Hypothalamus (tissue), 51 donors: ENCODE data around the gene DAO.

Experiments
- DNase-seq, 51 donors: peaks; one replicate each; lab custom pipeline; 2025; lab: John Stamatoyannopoulos, UW

The DAO gene

DNA sequence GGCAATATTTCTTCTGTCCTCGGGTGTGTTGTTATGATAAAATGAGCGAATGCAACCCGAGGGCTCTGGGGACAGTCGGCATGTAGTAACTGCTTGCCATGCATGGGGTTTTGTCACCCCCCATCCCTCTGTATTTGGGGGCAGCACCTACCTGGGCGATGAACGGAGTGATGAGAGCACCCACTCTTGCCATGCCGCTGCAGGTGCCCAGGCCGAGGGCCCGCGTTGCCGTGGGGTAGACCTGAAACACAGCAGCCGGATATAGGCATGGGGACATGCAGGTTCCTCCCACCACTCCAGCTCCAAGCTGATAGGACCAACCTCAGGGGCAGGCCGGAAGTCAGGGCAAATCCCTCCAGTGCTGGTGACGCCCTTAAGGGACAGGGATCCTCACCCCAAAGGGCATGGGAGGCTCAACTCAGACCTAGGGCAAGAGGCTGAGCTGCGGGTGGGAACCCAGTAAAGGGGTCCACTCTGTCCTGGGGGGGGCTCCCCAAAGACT, 35.8 kb downstream of the DAO start:
- no peak for DNase-seq

DNA sequence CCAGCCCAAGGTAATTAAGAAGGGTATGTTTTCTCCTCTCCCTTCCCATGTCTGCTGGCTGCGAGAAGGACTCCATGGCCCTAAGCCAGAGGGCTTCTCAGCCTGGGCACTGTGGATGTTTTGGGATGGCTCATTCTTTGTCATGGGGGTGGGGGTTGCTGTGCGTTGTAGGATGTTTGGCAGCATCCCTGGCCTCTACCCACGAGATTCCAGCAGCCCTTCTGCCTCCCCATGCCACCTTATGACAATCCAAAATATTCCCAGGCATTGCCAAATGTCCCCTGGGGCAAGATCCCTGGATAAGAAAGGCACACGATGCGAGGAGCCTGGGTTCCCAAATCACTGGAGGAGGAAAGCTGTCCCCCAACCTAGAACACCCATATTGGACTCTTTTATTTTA, 36.4 kb downstream of the DAO start:
- no peak for DNase-seq

DNA sequence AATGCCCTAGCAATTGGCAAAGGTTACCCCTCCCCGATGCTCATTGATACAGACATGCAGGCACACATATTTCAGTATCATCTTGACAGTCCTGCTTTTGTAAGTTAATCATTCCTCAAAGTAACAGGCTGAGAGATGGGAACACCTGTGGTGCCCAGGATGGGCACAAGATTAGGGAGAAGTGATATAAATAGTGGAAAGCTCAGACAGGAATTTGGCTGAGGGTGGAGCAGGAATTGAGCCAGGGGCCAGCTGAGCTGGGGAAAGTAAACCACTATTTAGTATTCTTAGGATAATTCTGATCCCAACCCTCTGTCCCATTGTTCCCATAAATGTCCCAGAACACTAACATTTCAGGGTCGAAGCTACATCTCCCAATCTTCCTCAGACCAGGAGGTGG, 38.3 kb downstream of the DAO start:
- no peak for DNase-seq

DNA sequence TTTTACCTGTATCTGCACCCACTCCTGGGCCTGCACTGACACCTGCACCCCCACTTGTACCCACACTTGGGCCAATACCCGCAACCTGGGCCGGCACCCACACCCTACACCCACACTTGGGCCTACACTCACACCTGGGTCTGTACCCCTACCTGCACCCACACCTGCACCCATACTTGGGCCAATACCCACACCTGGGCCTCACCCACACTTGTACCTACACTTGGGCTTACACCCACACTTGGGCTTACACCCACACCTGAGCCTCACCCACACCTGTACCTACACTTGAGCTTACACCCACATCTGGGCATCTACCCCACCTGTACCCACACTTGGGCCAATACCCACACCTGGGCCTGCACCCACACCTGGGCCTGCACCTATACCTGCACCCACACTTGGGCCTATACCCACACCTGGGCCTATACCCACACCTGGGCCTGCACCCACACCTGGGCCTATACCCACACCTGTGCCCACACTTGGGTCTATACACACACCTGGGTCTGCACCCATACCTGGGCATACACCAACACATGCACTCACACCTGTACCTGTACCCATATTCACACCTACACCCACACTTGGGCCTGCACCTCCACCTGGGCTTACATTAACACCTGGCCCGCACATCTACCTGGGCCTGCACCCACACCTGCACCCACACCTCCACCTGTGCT, 39.2 kb downstream of the DAO start:
- no peak for DNase-seq

DNA sequence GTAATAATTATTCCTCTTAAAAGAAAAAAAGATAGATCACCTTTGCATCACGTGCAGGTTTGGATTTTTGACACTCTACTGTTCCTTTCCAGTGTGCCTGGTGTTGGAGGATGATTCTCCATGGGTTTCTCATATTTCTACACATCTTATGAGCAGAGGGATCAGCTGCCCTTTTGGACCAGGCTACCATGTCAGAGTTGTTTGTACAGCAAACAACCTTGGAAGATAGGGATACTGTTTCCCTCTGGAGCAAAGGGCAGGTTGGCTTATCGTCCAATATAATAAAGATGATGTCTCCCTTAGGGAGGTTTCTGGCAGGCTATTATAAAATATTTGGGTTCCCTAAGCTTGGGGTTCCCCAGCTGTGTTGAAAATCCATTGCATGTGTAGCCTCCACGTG, 42.1 kb downstream of the DAO start:
- no peak for DNase-seq

DNA sequence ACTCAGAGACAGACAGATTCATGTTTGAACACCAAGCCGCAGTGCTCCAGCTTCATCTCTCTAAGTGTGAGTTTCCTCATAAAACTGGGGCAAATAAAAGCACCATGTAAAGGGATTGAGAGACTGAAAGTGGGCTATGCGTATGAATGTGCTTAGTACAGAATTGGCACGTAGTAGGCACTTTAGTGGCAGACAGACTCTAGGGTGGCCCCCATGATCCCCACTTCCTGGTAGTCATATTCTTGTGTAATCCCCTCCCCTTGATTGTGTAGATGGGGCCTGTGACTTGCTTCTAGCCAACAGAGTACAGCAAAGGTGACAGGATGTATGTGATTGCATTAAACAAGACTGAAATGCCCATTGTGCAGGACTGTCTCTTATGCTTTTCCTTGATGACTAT, 43.0 kb downstream of the DAO start:
- no peak for DNase-seq

DNA sequence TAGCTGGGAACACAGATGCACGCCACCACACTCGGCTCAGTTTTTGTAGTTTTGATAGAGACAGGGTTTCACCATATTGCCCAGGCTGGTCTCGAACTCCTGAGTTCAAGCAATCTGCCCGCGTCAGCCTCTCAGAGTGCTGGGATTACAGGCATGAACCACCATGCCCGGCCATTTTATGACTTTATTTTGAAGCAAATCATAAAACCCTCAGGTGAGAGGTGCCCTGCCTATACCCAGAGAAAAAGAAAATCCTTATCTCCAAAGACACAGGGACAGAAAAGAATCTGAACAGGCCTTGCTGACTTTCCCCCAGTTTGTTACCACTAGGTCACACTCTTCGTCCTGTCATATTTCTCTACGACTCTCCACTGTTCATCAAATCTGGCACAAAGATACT, 48.8 kb downstream of the DAO start:
- DNase-seq: no peak

DNA sequence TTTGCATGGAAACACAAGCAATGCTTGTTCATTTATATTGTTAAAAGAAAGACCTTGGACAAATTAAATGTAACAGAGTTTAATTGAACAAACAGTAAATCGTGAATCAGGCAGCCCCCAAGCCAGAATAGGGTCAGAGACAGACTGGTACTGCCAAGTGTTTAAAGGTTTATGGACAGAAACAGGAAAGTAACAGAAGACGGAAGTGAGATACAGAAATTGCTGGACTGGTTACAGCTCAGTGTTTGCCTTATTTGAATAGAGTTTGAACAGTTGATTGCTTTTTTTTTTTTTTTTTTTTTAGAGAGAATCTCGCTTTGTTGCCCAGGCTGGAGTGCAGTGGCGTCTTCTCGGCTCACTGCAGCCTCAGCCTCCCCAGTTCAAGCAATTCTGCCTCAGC, 50.3 kb downstream of the DAO start:
- DNase-seq: no peak

DNA sequence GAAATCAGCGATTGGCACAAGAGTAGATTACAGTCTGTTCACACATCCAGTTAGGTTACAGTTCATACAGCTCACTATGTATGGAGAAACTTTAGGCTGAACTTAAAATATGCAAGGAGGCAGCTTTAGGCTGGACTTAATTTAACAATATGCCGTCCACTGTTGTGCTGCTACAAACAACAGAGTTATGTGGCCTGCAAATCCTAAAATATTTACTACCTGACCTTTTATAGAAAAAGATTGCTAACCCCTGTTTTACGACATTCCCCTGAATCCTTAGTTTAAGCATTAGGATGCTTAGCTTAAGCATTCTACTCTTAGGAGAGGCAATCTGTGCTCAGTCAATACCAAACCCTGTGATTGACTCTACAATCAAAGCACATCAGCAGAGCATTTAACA, 50.9 kb downstream of the DAO start:
- no peak for DNase-seq

DNA sequence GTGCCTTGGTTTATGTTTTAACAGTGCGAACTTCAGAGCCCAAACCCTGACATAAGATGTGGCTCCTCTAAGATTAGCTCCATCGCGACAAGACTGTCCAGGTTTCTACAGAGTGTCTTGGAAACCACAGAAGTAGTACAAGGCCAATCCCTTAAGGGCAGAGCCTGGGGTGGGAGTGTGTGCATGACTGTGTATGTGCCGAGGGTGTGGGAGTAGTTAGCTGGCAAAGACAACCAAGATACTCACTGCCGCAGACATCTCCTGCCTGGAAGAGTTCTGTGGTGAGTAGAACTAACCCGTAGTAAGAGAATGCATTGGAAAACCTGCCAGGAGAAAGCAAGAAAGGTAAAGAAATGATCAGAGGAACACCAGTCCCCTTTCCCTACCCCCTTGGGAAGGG, 54.1 kb downstream of the DAO start:
- peak in 1 of 51 donors; percentile 12 for DNase-seq

DNA sequence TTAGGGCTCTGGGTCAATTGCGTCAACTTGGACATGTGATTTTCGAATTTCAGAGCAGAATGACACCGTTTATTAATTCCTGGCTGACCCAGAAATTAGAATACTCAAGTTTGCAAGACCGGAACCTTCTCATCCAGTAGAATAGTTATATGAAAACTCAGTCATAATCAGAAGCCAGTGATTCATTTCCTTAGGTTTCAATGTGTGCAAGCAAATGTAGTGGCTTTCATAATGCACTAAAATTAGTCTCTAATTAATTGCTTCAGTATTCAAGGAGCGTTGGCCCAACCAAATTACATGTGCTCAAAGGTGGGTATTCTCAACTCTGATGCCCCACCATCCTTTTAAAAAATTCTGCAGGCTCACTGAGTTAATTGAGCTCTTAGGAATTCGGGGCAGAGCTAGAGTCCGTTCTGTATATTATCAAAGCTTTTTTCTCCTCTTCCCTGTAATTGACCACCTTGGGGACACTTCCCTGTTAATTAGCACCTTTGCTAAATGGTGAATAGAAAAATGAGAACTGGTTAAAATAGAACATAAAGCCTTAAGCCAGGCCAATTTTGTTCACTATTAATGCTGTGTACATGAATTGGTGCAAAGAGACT, 55.4 kb downstream of the DAO start:
- no peak for DNase-seq

DNA sequence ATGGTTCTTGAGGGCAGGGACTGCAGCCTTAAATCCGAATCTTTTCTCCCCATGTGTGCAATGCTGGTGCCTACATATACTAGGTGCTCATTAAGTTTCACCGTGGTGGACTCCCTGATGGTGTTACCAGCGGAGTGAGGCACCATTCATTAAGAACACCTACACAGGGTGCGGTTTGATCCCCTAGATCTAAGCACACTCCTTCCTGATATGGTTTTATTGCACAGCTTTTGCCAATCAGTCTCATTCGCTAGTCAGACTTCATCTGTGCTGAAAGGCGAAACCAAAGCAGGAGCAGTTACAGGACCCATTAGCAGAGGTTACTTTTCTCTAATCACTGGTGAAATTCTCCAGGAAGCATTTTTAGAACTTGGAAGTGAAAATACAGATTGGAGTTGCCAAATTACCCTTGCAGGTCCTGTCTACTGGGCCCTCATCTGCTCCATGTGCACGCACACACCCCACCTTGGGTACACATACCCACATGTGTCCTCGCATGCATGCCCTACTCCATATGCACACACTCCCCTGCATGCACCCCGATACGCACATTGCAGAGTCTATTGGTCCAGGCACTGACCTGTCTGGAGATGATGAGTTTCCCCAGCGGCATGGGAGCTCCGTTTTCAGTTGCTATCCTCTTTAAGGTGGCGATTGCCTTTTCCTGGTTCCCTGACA, 58.5 kb downstream of the DAO start:
- no peak for DNase-seq

DNA sequence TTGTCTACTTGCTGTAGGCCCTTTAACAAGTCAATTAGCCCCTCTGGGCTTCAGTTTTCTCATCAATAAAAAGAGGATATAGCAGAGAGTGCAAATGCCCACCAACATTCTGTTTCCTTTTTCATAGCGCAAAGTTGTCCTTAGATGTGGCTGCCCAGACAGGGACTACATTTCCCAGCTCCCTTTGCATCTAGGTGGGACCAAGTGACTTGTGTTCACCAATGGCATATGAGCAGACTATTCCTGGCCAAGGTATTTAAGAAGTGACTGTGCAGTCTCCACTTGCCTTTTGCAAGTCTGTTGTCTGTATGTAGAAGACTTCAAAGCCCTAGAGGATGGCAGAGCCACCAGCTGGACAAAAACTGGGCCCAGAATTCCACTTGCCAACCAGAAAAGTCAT, 59.7 kb downstream of the DAO start:
- no peak for DNase-seq

DNA sequence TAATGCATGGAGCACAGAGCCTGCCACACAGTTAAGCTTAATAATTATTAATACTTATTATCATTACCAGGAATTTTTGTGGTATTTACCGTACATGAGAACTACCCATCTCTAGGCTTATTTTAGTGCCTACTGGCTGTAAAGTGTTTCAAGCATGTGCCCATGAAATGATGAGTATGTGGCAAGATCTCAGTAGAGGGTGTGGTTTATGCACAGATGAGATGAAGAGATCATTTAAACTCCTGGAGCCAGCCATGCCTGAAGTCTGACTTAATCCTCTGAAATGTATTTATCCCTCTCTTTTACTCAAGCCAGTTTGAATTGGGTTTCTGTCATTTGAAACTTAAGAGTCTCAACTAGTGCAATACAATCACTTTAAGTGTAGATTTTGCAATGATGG, 60.2 kb downstream of the DAO start:
- DNase-seq: no peak

DNA sequence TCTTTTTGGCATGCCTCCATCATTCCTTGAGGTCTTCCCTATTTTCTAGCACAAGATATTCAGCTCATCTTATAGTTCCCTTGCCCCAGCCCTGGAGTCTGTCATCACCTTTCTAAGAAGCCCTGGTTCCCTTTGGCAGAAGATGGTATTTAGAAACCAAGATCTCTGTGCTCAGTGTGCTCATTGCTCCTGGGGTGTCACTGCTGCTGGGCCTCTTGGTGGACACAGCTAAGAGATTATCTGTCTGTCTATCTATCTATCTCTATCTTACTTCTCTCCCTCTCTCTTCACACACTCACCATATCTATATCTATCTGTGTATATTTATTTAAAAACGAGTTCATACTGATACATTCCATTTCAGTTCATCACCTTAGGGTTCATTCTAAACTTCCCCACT, 67.2 kb downstream of the DAO start:
- no peak for DNase-seq

DNA sequence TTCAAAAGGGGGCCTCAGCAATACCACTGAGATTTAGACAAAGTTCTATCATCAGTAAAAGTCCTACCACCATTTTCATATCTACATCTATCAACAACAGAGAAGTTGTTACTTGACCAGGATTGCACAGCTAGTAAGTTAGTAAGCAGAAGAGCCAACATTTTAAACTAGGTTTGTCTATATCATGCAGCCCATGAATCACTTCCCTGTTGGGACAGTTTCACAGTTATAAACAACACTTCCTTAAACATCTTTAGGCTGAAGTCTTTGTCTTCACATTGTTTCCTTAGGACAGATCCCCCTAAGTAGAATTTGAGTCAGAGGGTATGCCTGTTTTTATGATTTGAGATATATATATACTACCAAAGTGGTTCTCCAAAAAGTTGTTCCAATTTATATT, 68.5 kb downstream of the DAO start:
- no peak for DNase-seq

DNA sequence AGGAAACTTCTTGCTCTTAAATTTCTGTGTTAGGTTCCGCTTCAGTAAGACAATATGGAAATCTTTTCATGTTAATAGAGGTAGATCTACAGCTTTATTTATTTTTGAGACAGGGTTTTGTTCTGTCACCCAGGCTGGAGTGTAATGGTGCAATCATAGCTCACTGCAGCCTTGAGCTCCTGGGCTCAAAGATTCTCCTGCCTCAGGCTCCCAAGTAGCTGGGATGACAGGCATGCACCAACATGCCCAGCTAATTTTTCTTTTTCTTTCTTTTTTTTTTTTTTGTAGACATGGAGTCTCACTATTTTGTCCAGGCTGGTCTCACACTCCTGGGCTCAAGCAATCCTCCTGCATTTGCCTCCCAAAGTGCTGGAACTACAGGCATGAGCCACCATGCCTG, 70.1 kb downstream of the DAO start:
- DNase-seq: no peak
